Measurements from ENCODE around the gene USP12.

USP12 gene

GRCh38 chr13:27065582-27065981 lies 106.0 kb downstream of the USP12 start:
- DNase-seq: no peak

GRCh38 chr13:27064252-27064995 lies 107.2 kb downstream of the USP12 start:
- no peak for DNase-seq

GRCh38 chr13:27057817-27058216 lies 113.8 kb downstream of the USP12 start:
- no peak for DNase-seq

GRCh38 chr13:27055526-27055925 lies 116.1 kb downstream of the USP12 start:
- DNase-seq: no peak

GRCh38 chr13:27054760-27055159 lies 116.9 kb downstream of the USP12 start:
- DNase-seq: no peak

- DNase-seq: no peak
These were observed 117.6 kb downstream of the USP12 start for GRCh38 chr13:27053902-27054595.

GRCh38 chr13:27053210-27053884 lies 118.3 kb downstream of the USP12 start:
- DNase-seq: peak; percentile 57

- no peak for DNase-seq
These were observed 118.9 kb downstream of the USP12 start for GRCh38 chr13:27052551-27053208.

- no peak for DNase-seq
These were observed 124.5 kb downstream of the USP12 start for GRCh38 chr13:27047081-27047480.

- no peak for DNase-seq
These were observed 126.6 kb downstream of the USP12 start for GRCh38 chr13:27044837-27045570.

GRCh38 chr13:27043013-27043412 lies 128.6 kb downstream of the USP12 start:
- no peak for DNase-seq

- DNase-seq: no peak
These were observed 130.3 kb downstream of the USP12 start for GRCh38 chr13:27041341-27041740.

- no peak for DNase-seq
These were observed 130.8 kb downstream of the USP12 start for GRCh38 chr13:27040826-27041108.

- no peak for DNase-seq
These were observed 132.4 kb downstream of the USP12 start for GRCh38 chr13:27039171-27039701.

- no peak for DNase-seq
These were observed 133.3 kb downstream of the USP12 start for GRCh38 chr13:27038323-27038722.

GRCh38 chr13:27037571-27037970 lies 134.0 kb downstream of the USP12 start:
- DNase-seq: no peak

- no peak for DNase-seq
These were observed 134.4 kb downstream of the USP12 start for GRCh38 chr13:27037171-27037570.

- no peak for DNase-seq
These were observed 135.2 kb downstream of the USP12 start for GRCh38 chr13:27036236-27036981.

GRCh38 chr13:27035892-27036235 lies 135.7 kb downstream of the USP12 start:
- no peak for DNase-seq

- no peak for DNase-seq
These were observed 136.9 kb downstream of the USP12 start for GRCh38 chr13:27034678-27035111.

GRCh38 chr13:27028683-27029480 lies 142.7 kb downstream of the USP12 start:
- DNase-seq: no peak
